ENCODE data around the gene ELF5.

ELF5 gene

DNA sequence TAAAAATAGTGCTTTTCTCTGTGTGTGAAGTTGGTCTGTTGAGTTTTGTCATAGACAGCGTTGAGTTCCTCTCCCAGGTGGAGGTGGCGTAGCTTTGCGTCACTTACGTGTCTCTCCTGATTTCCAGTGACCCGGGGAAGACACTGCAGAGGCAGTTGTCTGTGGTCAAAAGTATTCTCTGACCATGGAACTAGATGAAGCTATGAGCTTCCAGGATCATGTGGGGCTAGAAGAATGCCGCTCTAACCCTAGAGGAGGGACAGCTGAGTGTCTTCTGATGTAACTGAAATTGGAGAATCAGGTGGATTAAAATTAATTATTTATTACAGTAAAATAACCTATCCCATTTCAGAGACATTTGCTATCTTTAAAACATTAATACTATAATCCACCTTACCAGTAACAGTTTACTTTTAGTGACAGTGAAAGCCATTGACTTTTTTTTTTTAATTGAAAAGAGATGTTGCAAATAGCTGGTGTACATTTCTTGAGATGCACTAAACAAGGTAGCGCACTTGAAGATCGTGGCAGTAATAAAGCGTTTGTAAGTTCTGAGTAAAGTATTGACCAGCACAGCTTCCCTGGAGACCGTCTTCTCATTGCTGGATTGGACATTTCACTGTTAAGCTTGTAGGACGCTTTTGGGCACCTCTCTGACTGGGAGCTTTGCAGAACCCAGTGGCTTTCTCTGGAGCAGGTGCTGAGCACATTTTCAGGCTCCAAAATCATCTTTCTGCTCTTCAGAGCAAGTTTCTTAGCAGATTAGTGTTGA is 65.2 kb downstream of the ELF5 start:
- DNase-seq: no peak

DNA sequence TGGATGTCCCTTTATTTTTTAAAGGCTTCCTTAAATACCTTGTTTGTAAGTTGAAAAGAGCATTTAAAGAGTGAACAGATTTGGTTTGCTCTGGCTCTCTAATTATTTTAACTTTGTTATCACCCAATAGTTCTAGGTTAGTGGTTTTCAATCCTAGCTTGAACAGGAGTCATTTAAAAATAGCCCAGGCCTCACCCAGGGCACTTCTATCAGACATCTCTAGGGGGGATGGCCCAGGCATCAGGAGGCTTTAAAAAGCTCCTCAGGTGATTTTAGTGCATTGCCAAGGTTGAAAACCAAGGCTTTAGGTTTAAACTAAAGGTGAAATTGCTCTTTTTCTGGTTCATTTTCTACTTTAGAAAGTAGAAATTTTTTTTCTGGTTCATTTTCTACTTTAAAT is 66.5 kb downstream of the ELF5 start:
- no peak for DNase-seq

DNA sequence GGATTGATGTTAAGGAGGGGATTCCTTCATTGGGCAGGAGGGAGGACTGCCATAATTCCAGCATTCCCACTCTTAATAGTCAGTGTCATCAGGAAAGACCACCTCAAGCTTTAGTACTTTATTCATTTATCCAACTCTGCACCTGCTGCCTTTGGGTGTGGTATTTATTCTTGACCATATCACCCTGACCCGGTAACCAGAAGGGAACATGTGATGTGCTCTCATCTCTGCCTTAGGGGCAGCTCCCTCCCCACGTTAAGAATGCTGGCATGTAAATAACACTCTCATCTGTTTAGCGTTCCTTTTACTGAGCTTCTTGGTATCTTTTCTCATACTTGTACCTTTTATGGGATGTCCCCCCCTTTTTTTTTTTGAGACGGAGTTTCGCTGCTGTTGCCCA is 67.2 kb downstream of the ELF5 start:
- DNase-seq: no peak

DNA sequence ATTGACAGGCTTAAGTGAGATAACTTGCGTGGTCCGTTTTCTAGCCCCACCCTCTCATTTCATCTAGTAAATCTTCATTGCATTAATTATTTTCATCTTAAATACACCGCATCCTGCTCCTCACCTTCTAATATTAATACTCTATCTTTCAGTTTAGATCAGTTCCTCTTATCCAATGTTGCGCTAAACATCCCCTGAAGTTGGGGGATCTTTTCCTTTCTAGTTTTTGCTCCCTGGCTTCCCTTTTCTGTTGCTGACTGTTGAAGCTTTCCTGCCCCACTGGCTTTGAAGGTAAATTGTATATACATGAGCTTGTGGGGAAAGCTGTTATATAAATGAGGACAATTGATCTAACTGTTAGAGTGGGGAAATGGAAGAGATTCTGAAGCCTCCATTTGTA is 67.6 kb downstream of the ELF5 start:
- no peak for DNase-seq

DNA sequence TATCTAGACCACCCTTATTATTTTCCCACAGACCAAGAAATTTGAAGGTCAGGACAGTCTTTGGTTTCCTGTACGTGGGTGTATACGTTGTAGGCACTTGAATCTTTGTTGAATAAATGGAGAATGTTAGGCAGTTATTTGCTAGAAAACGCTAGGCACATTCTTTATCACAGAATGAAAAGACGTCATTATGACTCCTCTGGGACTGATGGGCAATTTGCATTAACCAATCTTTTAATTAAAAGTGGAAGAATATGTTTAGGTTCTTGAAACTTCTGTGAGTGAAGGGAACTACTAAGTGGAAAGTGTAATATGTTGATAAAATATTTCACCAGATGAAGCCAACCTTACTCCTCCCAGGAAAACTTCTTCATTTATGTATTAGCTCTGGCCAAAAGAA is 69.2 kb downstream of the ELF5 start:
- no peak for DNase-seq

DNA sequence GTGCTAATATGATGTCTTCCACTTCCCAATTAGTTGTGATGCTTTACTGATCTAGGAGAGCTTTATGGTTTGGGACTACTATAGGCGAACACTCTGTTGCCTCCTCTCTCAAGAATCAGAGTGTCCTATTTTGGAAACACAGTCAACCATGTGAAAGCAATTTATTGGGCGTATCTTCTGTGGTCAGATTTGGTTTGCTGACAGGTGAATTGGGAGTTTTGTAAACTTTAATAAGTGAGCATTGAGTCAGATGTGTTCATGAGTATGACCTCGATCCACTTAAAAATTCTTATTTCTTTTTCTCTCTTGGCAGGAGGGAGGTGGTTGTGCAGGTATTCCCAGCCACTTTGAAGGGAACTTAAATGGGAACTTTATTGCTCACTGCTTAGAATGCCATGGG is 70.5 kb downstream of the ELF5 start:
- DNase-seq: no peak

DNA sequence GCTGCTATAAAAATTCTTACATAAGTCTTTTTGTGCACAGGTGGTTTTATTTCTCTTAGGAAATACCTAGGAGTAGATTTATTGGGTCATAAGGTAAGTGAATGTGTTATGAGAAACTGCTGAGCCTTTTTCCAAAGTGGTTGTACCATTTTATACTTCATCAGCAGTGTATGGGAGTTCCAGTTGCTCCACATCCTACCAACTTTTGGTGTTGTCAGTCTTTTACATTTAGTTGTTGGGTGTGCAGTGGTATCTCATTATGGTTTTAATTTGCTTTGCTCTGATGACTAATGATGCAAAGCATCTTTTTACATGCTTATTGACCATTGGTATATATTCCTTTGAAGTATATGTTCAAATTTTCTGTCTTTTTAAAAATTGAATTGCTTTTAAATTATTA is 71.8 kb downstream of the ELF5 start:
- no peak for DNase-seq

DNA sequence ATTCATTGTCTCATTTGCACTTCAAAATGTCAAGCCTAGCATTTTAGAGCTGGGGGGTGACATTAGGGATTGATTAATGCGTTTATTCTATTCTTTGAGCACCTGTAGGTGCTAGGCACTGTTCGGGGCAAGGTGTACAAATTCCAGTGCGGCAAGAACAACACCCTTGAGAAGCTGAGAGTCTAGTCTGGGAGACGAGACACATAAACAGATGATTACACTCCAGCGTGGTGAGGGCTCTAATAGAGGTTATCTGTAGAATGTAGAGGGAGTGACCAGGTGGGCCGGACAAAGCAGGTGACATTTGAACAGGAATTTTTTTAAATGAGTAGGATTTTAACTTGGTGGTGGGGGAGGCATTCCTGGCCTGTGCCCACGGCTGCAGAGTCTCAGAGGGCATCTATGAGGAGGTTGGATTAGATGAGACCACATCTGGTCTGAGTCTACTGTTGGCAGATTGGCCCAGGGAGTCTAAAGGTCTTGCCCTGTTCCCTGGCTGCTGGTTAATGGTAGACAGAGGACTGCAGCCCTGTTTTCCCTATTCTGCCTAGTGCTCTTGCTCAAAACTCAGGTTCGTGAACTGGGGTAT is 73.9 kb downstream of the ELF5 start:
- DNase-seq: peak; percentile 36

DNA sequence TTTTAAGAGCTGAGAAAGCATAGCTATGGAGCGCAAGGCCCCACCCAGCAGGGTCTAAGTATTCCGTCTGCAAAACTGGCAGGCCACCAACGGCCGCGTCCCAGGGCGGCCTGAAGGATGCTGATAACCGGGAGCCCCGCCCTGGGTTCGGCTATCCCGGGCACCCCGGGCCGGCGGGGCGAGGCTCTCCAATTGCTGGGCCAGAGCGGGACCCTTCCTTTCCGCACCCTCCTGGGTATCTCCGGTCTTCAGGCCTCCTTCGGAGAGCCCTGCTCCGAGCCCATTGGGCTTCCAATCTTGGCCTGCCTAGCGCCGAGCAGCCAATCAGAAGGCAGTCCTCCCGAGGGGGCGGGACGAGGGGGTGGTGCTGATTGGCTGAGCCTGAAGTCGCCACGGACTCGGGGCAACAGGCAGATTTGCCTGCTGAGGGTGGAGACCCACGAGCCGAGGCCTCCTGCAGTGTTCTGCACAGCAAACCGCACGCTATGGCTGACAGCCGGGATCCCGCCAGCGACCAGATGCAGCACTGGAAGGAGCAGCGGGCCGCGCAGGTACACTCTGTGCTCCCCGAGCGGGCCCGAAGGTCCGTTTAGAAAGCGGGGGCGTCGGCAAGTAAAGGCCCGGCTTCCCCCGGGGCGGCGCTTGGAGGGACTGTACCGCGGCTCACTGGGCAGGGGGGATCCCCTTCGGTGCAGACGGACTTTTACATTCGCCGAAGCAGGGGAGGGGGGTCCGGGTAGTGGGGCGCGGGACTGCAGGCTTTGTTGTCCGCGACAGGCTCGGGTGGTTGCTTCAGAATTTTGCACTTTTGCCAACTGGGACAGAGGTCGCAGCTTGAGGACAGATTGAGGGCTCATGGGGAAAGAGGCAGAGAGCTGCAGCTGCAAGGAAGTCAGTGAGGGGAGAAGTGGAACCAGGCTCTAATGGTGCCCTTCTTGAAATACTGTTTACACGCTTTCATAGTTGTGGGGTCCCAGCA is 74.8 kb downstream of the ELF5 start, which contains the start of gene CAT:
Gene CAT, plus strand, starts transcription at position 406 of the 979 bp plus-strand sequence. Its CDS starts 80 bp downstream, at position 486.
- DNase-seq: peak; percentile 100

DNA sequence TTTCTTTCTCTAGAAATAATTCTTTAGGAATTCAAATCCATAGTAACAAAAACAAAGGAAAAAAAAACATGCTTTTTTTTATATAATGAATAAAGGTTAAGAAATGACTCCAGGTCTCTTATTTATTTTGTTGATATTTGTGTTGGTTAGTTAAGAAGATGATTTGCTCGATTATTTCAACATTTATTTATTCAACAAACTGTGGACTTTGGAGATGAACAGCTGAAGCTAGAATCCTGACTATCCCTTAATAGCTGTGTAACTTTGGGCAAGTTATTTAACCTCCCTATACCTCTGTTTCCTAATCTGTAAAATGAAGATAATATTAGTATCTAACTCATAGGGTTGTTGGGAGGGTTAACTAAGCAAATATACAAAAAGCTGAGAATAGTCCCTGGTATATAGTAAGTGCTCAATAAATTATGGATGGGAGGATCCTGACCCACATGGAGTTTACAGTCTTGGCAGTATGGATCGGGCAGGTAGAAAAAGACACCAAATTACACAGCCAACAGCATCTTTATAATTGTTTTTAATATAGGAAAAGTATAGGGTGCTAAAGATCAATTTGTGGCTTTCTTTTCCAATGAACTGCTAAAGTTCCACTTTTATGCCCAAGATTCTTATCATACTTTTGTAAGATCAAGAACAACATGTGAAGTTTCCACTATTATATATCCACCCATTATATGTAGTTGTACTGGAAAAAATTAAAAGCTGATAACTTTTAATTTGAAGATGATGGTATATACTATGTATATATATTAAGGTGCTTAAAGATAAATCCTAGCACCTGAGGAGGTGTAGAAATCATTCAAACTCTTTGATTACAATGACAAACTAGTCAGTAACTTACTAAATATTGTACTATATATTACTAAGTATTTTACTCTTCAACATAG is 76.1 kb downstream of the ELF5 start:
- DNase-seq: no peak

DNA sequence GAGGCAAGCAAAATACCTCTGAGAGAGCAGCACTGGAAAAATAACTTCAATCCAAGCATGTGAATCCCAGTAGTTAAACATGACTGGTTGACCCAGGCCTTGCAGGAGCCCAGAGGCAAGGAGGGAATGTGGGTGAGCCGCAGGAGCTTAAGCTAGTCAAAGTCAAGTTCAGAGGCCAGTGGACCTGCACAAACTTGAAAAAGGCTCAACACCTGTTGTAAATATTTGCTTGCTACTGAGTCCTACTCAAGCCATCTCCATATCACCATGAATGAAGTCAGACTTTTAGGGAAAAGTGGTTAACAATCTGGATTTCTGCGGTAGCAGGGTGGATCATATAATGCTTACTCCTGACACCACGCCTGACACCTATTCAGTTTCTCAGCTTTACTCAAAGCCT is 79.7 kb downstream of the ELF5 start:
- DNase-seq: no peak

DNA sequence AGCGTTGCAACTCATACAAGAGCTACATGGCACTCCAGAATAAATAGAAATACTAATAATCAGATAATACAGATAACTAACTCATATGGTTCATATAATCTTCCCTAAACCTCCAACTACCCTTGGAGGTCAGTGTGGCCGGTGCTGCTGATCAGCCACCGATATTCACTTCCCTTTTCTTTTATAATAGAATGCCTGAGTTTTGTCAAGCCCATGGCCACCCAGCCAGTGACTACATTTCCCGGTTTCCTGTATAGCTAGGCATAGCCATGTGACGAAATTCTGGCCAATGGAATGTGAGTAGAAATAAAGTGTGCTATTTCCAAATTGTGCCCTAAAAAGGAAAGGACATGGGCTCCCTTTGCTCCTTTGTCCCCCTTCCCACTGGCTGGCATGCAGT is 80.8 kb downstream of the ELF5 start:
- DNase-seq: no peak

DNA sequence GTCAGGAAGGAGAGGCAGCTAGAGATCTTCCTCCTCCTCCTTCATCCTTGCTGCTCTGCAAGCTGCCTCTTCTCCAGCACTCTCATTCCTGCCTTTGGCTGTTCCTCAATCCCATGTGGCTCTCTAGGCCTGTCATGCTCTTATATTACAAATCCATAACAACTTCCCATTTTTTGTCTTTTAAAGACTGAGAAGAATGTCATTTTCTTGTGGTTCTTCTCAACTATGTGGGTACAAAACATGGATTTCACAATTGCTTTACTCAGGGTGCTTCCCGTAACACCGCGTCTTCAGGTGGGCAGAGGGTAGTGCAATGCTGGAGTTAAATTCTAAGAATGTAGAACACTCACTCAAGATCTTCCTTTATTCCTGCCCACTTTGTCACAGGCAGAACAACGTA is 81.6 kb downstream of the ELF5 start:
- no peak for DNase-seq

Measured in NCI-H2171 treated with DMSO at 0.1 percent for 48 hours (cell line).